HEK293 (cell line): ENCODE data around the gene PCDH9.

Experiments used
- CTCF ChIA-PET: fragments of 350-600 bp; formaldehyde crosslinking; extraction: SDS; loops from one replicate; lab custom pipeline; 2021; ENCODE audit warnings: antibody characterized with exemption; lab: Yijun Ruan, JAX
- POLR2A ChIA-PET: fragments of 300-600 bp; formaldehyde crosslinking; extraction: SDS; loops from one replicate; lab custom pipeline; 2020; ENCODE audit warnings: antibody characterized with exemption, inconsistent platforms; lab: Yijun Ruan, JAX
- H3K27ac ChIP-seq: fragments of 200-500 bp; sonication (Bioruptor generic); 2 replicates; pipeline ENCODE4 v1.5.1; 2014; ENCODE audit warnings: low read depth, low read length, control low read depth, inconsistent platforms; ENCODE audit errors: extremely low read depth
- H3K36me3 ChIP-seq, 2 experiments: fragments of 200-500 bp in 1 of 2; sonication (Bioruptor generic) in 1 of 2; 1 replicate in 1 of 2; 2 replicates in 1 of 2; pipeline ENCODE4 v1.5.1; 2014 to 2017; ENCODE audit warnings: inconsistent platforms in 2 of 2, low read length in 2 of 2; ENCODE audit not compliant: control insufficient read depth in 2 of 2, insufficient read depth in 1 of 2
- H3K4me1 ChIP-seq: fragments of 200-500 bp; sonication (Bioruptor generic); 2 replicates; pipeline ENCODE4 v1.5.1; 2014; ENCODE audit warnings: mild to moderate bottlenecking, low read length, inconsistent platforms; ENCODE audit not compliant: control insufficient read depth, insufficient read depth
- H3K4me3 ChIP-seq: 2 replicates; pipeline ENCODE4 v1.5.1; 2011; ENCODE audit warnings: low read depth, mild to moderate bottlenecking, control low read depth, low read length, moderate library complexity
- H3K9me3 ChIP-seq: fragments of 200-500 bp; sonication (Bioruptor generic); 2 replicates; pipeline ENCODE4 v1.5.1; 2014; ENCODE audit warnings: low read depth, low read length, inconsistent platforms; ENCODE audit not compliant: control insufficient read depth, insufficient read depth
- BCL11A ChIP-seq: fragments of 450-650 bp; formaldehyde crosslinking; IDR thresholded peaks from 2 replicates; pipeline ENCODE4 v1.5.1; 2016; ENCODE audit warnings: low read depth, missing biosample characterization, missing genetic modification characterization
- MYNN ChIP-seq: fragments of 450-650 bp; formaldehyde crosslinking; IDR thresholded peaks from 2 replicates; pipeline ENCODE4 v1.5.1; 2016; ENCODE audit warnings: missing biosample characterization, missing genetic modification characterization, borderline replicate concordance
- SCRT1 ChIP-seq: fragments of 450-650 bp; formaldehyde crosslinking; IDR thresholded peaks from 2 replicates; pipeline ENCODE4 v1.5.1; 2016; ENCODE audit warnings: missing biosample characterization, missing genetic modification characterization, borderline replicate concordance
- SP7 ChIP-seq: fragments of 450-650 bp; formaldehyde crosslinking; IDR thresholded peaks from 2 replicates; pipeline ENCODE4 v1.5.1; 2016; ENCODE audit warnings: missing biosample characterization, missing genetic modification characterization
- TSHZ1 ChIP-seq: fragments of 450-650 bp; formaldehyde crosslinking; IDR thresholded peaks from 2 replicates; pipeline ENCODE4 v1.5.1; 2016; ENCODE audit warnings: missing biosample characterization, missing genetic modification characterization, borderline replicate concordance
- ZBTB11 ChIP-seq: fragments of 450-650 bp; formaldehyde crosslinking; conservative IDR thresholded peaks from 2 replicates; pipeline ENCODE4 v1.5.1; 2016; ENCODE audit warnings: low read depth, missing biosample characterization, missing genetic modification characterization
- ZBTB7A ChIP-seq: fragments of 450-650 bp; formaldehyde crosslinking; IDR thresholded peaks from 2 replicates; pipeline ENCODE4 v1.5.1; 2016; ENCODE audit warnings: low read depth, missing biosample characterization, missing genetic modification characterization
- ZNF148 ChIP-seq: fragments of 450-650 bp; formaldehyde crosslinking; IDR thresholded peaks from 2 replicates; pipeline ENCODE4 v1.5.0; 2017; ENCODE audit warnings: missing biosample characterization, missing genetic modification characterization, borderline replicate concordance
- ZNF169 ChIP-seq: fragments of 450-650 bp; formaldehyde crosslinking; IDR thresholded peaks from 2 replicates; pipeline ENCODE4 v1.5.1; 2016; ENCODE audit warnings: missing biosample characterization, missing genetic modification characterization
- ZNF23 ChIP-seq: fragments of 450-650 bp; formaldehyde crosslinking; IDR thresholded peaks from 2 replicates; pipeline ENCODE4 v1.5.1; 2016; ENCODE audit warnings: missing biosample characterization, missing genetic modification characterization, borderline replicate concordance
- ZNF280D ChIP-seq: fragments of 450-650 bp; formaldehyde crosslinking; IDR thresholded peaks from 2 replicates; pipeline ENCODE4 v1.5.1; 2016; ENCODE audit warnings: missing biosample characterization, missing genetic modification characterization
- ZNF416 ChIP-seq: fragments of 450-650 bp; formaldehyde crosslinking; IDR thresholded peaks from 2 replicates; pipeline ENCODE4 v1.5.1; 2016; ENCODE audit warnings: missing biosample characterization, missing genetic modification characterization
- ZNF549 ChIP-seq: fragments of 450-650 bp; IDR thresholded peaks from 2 replicates; pipeline ENCODE4 v1.5.1; 2018; ENCODE audit warnings: missing biosample characterization, missing genetic modification characterization, mild to moderate bottlenecking, inconsistent platforms, moderate library complexity
- ZNF561 ChIP-seq: fragments of 450-650 bp; IDR thresholded peaks from 2 replicates; pipeline ENCODE4 v1.5.1; 2018; ENCODE audit warnings: missing biosample characterization, missing genetic modification characterization, borderline replicate concordance
- ZNF639 ChIP-seq: fragments of 450-650 bp; formaldehyde crosslinking; IDR thresholded peaks from 2 replicates; pipeline ENCODE4 v1.5.1; 2016; ENCODE audit warnings: missing biosample characterization, missing genetic modification characterization
- ZNF658 ChIP-seq: fragments of 450-650 bp; formaldehyde crosslinking; IDR thresholded peaks from 2 replicates; pipeline ENCODE4; 2016; ENCODE audit warnings: missing biosample characterization, missing genetic modification characterization
- ZNF707 ChIP-seq: fragments of 450-650 bp; formaldehyde crosslinking; IDR thresholded peaks from 2 replicates; pipeline ENCODE4 v1.5.1; 2016; ENCODE audit warnings: missing biosample characterization, missing genetic modification characterization
- ZNF768 ChIP-seq: fragments of 450-650 bp; formaldehyde crosslinking; IDR thresholded peaks from 2 replicates; pipeline ENCODE4 v1.5.1; 2018; ENCODE audit warnings: missing biosample characterization, mild to moderate bottlenecking, missing genetic modification characterization

The PCDH9 gene

GRCh38 chr13:66312312-66313087 is 917.6 kb downstream of the PCDH9 start:
- Histone ChIP-seq H3K9me3 (no peaks in the 10 kb centered on the region), H3K27ac (no peak overlapping the region), H3K4me3 (no peak overlapping the region), H3K4me1 (no peaks in the 10 kb centered on the region), H3K36me3 (no peaks in the 10 kb centered on the region)
- ChIA-PET CTCF (no interaction called here), POLR2A (no interaction called here)
- TF ChIP-seq ZNF639 (tag by site-specific recombination), result no peak
- TF ChIP-seq ZBTB11 (tag by site-specific recombination), result no peak
- no peak for TF ChIP-seq ZNF280D (tag by site-specific recombination)
- TF ChIP-seq ZNF768 (tag by site-specific recombination), result no peak
- no peak for TF ChIP-seq MYNN
- TF ChIP-seq BCL11A (tag by site-specific recombination), result no peak
- TF ChIP-seq ZNF549 (tag by site-specific recombination), result no peak
- TF ChIP-seq ZNF416, result no peak
- no peak for TF ChIP-seq ZNF658 (tag by site-specific recombination)
- TF ChIP-seq ZNF169 (tag by site-specific recombination), result no peak
- TF ChIP-seq TSHZ1 (tag by site-specific recombination), result no peak
- no peak for TF ChIP-seq ZNF561
- no peak for TF ChIP-seq ZNF707 (tag by site-specific recombination)
- no peak for TF ChIP-seq SP7 (tag by site-specific recombination)
- TF ChIP-seq ZBTB7A, result no peak
- no peak for TF ChIP-seq SCRT1
- no peak for TF ChIP-seq ZNF23 (tag by site-specific recombination)
- no peak for TF ChIP-seq ZNF148 (tag by site-specific recombination)
